Measurements from ENCODE around the gene ADAMTS6.

- TF ChIP-seq, protein P1, sequence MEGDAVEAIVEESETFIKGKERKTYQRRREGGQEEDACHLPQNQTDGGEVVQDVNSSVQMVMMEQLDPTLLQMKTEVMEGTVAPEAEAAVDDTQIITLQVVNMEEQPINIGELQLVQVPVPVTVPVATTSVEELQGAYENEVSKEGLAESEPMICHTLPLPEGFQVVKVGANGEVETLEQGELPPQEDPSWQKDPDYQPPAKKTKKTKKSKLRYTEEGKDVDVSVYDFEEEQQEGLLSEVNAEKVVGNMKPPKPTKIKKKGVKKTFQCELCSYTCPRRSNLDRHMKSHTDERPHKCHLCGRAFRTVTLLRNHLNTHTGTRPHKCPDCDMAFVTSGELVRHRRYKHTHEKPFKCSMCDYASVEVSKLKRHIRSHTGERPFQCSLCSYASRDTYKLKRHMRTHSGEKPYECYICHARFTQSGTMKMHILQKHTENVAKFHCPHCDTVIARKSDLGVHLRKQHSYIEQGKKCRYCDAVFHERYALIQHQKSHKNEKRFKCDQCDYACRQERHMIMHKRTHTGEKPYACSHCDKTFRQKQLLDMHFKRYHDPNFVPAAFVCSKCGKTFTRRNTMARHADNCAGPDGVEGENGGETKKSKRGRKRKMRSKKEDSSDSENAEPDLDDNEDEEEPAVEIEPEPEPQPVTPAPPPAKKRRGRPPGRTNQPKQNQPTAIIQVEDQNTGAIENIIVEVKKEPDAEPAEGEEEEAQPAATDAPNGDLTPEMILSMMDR (IDR thresholded peaks at IDR 0.05): no peak
- TF ChIP-seq POLR2A (IDR thresholded peaks at IDR 0.05): no peak
Measured at GRCh38 chr5:65204966-65205365, 276.8 kb downstream of the ADAMTS6 start.

Measured in uterus (tissue), 2 donors.